Neural progenitor cell (in vitro differentiated cells): ENCODE results near the gene CATSPERB.
"Not testable (repeated sequence)": the region's sequence is repeated elsewhere in the genome, so short reads cannot be mapped to it uniquely, and the experiment has no call there.

ENCODE experiments used
- CTCF ChIP-seq: fragments of 200-600 bp; sonication (generic); IDR thresholded peaks from 2 replicates; pipeline ENCODE4 v1.5.1; 2017; ENCODE audit warnings: antibody characterized with exemption, mild to moderate bottlenecking
- EZH2phosphoT487 ChIP-seq: fragments of 200-600 bp; sonication (generic); IDR thresholded peaks from 2 replicates; pipeline ENCODE4 v1.6.1; 2017; ENCODE audit warnings: antibody characterized with exemption

GRCh38 chr14:91593957-91594356 lies 137.9 kb downstream of the CATSPERB start:
- TF ChIP-seq CTCF, EZH2phosphoT487: not testable (repeated sequence)
